ENCODE measurements around the gene SLC22A14. TPM values are rescaled to one million over a fixed set of nuclear protein-coding genes. Genes with fewer than 3 reads are reported as not detected.

Gene SLC22A14
- total and polyA plus RNA-seq, 9 of the 15 experiments (the other 6 are each of a cell fraction or from before 2014, with no cell fraction given) = 0.03 to 0.07 TPM; not detected in 7

DNA sequence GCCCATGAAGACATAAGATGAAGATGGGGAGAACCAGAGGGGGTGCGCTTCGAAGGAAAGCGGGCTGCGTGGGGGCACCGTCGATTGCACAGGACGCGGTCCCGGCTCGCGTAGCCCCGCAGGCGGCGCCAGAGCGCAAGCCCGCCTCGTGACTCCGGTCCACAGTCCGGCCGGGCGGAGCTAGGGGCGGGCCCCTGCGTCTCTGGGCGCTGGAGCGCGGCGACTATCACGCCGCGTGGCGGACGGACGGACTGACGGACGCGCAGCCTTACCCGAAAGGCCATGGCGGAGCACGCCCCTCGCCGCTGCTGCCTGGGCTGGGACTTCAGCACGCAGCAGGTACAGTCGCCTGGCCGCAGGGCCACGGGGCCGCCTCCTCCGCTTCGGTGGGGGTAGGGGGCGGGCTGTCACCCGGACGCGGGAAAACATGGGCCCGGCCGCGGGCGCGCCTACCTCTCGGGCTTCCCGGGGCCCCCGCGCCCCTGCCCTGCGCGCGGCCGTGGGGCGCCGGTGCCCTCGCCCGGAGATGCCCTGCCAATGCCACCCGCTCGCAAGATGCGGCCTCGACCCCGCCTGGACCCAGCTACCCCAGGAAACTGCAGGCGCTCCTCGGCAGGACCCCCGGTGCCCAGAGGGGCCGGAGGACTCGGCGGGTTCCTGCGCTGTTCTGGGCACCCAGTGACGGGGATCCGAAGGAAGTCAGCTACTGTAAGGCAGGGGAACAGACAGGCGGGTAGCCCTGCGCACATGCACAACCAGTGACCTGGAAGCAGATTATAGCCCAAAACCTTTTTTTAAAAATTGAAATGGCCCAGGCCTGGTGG lies 64.7 kb downstream of the SLC22A14 start, which contains the start of gene XYLB (continued):
- no peak for TF ChIP-seq DEAF1 (CRISPR knock-in tag; IDR thresholded peaks at IDR 0.05)
- 0 out of 2 replicates have a peak, but pooled peaks have one; percentile 40 for TF ChIP-seq ZNF583 (CRISPR knock-in tag; IDR thresholded peaks at IDR 0.05)
- TF ChIP-seq PTRF (tag; IDR thresholded peaks at IDR 0.05) = no peak
- TF ChIP-seq, protein P1, sequence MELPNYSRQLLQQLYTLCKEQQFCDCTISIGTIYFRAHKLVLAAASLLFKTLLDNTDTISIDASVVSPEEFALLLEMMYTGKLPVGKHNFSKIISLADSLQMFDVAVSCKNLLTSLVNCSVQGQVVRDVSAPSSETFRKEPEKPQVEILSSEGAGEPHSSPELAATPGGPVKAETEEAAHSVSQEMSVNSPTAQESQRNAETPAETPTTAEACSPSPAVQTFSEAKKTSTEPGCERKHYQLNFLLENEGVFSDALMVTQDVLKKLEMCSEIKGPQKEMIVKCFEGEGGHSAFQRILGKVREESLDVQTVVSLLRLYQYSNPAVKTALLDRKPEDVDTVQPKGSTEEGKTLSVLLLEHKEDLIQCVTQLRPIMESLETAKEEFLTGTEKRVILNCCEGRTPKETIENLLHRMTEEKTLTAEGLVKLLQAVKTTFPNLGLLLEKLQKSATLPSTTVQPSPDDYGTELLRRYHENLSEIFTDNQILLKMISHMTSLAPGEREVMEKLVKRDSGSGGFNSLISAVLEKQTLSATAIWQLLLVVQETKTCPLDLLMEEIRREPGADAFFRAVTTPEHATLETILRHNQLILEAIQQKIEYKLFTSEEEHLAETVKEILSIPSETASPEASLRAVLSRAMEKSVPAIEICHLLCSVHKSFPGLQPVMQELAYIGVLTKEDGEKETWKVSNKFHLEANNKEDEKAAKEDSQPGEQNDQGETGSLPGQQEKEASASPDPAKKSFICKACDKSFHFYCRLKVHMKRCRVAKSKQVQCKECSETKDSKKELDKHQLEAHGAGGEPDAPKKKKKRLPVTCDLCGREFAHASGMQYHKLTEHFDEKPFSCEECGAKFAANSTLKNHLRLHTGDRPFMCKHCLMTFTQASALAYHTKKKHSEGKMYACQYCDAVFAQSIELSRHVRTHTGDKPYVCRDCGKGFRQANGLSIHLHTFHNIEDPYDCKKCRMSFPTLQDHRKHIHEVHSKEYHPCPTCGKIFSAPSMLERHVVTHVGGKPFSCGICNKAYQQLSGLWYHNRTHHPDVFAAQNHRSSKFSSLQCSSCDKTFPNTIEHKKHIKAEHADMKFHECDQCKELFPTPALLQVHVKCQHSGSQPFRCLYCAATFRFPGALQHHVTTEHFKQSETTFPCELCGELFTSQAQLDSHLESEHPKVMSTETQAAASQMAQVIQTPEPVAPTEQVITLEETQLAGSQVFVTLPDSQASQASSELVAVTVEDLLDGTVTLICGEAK (IDR thresholded peaks at IDR 0.05) = no peak
- TF ChIP-seq, protein P1 (CRISPR knock-in tag; IDR thresholded peaks at IDR 0.05) = peak; percentile 15; the same call in 1 of the 2 replicates
- TF ChIP-seq FOXM1 (IDR thresholded peaks at IDR 0.05; ENCODE audit: low read depth) = no peak
- peak; percentile 93 for TF ChIP-seq FOXM1 (CRISPR knock-in tag; IDR thresholded peaks at IDR 0.05; ENCODE audit: low read depth)
- TF ChIP-seq RBM34 (IDR thresholded peaks at IDR 0.05; ENCODE audit: borderline replicate concordance, insufficient read depth, low read length) = 0 out of 2 replicates have a peak, but pooled peaks have one; percentile 93

Data from K562 (cell line).